HCT116 (cell line): ENCODE data around the gene CELF2. TPM values are rescaled to one million over a fixed set of nuclear protein-coding genes. Genes with fewer than 3 reads are reported as not detected.

ENCODE experiments used
- ATAC-seq: fragments of 200-7000 bp; cut with Tn5 transposase; 2 replicates; pipeline ENCODE4 v1.9.1; 2020; ENCODE audit warnings: mild to moderate bottlenecking, moderate library complexity
- BruUV-seq: library from RNA; stranded (reverse); fragments of 400-500 nt; replicated peaks from 2 replicates; lab custom pipeline; 2021; lab: Mats Ljungman, UMichigan
- CTCF ChIA-PET: fragments of 300-600 bp; sonication (Branson Sonifier 250); formaldehyde crosslinking; loops from one replicate; lab custom pipeline; 2021; ENCODE audit warnings: antibody characterized with exemption; lab: Charles Lee
- POLR2A ChIA-PET: fragments of 300-600, 350-600 bp; sonication (Branson Sonifier 250); formaldehyde crosslinking; loops from one replicate; lab custom pipeline; 2021; ENCODE audit warnings: antibody characterized with exemption; lab: Charles Lee
- RAD21 ChIA-PET, 2 experiments: fragments of 300-600 bp; sonication (Branson Sonifier 250); formaldehyde crosslinking; loops; one replicate each; lab custom pipeline; 2023; ENCODE audit warnings: low total read pairs in 2 of 2; ENCODE audit not compliant: uncharacterized antibody in 2 of 2, unreplicated experiment in 2 of 2, low non-redundant PET in 1 of 2; lab: Charles Lee
- DNase-seq: peaks from one replicate; pipeline ENCODE4 v3.0.0-alpha.2; 2010; ENCODE audit warnings: low read depth, low spot score
- H2AFZ ChIP-seq: fragments of 200-600 bp; shearing (Covaris generic), sonication (generic); 2 replicates; pipeline ENCODE4 v1.6.1; 2017; ENCODE audit warnings: low read depth, mixed run types, mixed read lengths, antibody characterized with exemption, low read length; ENCODE audit not compliant: poor library complexity, severe bottlenecking
- H3K27ac ChIP-seq: 2 replicates; pipeline ENCODE4 v1.5.1; 2012; ENCODE audit warnings: low read depth, low read length
- H3K27me3 ChIP-seq: fragments of 200-600 bp; sonication (generic); 2 replicates; pipeline ENCODE4 v1.6.1; 2016; ENCODE audit warnings: mixed run types, low read length, mixed read lengths; ENCODE audit not compliant: insufficient read depth
- H3K36me3 ChIP-seq, 2 experiments: fragments of 200-500 bp in 1 of 2; fragments of 200-600 bp in 1 of 2; sonication (Bioruptor generic) in 1 of 2; sonication (generic) in 1 of 2; 2 replicates each; pipeline versions ENCODE4 v1.5.1 to v1.6.1; 2014 to 2016; ENCODE audit warnings: low read length in 2 of 2, inconsistent platforms in 1 of 2, mixed read lengths in 1 of 2, mixed run types in 1 of 2; ENCODE audit not compliant: insufficient read depth in 2 of 2, control insufficient read depth in 1 of 2
- H3K4me1 ChIP-seq, 2 experiments: fragments of 200-600 bp in 1 of 2; sonication (generic) in 1 of 2; 2 replicates each; pipeline versions ENCODE4 v1.5.1 to v1.6.1; 2012 to 2017; ENCODE audit warnings: low read length in 2 of 2, inconsistent platforms in 1 of 2, mild to moderate bottlenecking in 1 of 2, mixed read lengths in 1 of 2, mixed run types in 1 of 2, moderate library complexity in 1 of 2; ENCODE audit not compliant: insufficient read depth in 2 of 2, control insufficient read depth in 1 of 2
- H3K4me2 ChIP-seq: fragments of 200-600 bp; sonication (generic); 2 replicates; pipeline ENCODE4 v1.6.1; 2017; ENCODE audit warnings: mixed run types, low read length, mixed read lengths
- H3K4me3 ChIP-seq, 2 experiments: fragments of 200-600 bp in 1 of 2; sonication (generic) in 1 of 2; replicated peaks in 1 of 2; 2 replicates each; pipeline ENCODE4 v1.5.1; 2011 to 2016; ENCODE audit warnings: low read length in 2 of 2, control low read depth in 1 of 2, low read depth in 1 of 2, mild to moderate bottlenecking in 1 of 2, mixed read lengths in 1 of 2, mixed run types in 1 of 2
- H3K79me2 ChIP-seq: fragments of 200-600 bp; sonication (generic); 2 replicates; pipeline ENCODE4 v1.6.1; 2017; ENCODE audit warnings: mild to moderate bottlenecking, mixed run types, low read length, moderate library complexity, mixed read lengths; ENCODE audit not compliant: insufficient read depth
- H3K9ac ChIP-seq: fragments of 200-600 bp; sonication (generic); 2 replicates; pipeline ENCODE4 v1.6.1; 2016; ENCODE audit warnings: low read length, mixed read lengths
- H3K9me2 ChIP-seq: fragments of 200-600 bp; sonication (generic), shearing (Covaris generic); 2 replicates; pipeline ENCODE4 v1.6.1; 2017; ENCODE audit warnings: mixed run types, mild to moderate bottlenecking, moderate library complexity; ENCODE audit not compliant: insufficient read depth
- H3K9me3 ChIP-seq, 2 experiments: fragments of 200-500 bp in 1 of 2; fragments of 200-600 bp in 1 of 2; sonication (Bioruptor generic) in 1 of 2; sonication (generic) in 1 of 2; 2 replicates each; pipeline ENCODE4 v1.6.1; 2014 to 2017; ENCODE audit warnings: low read length in 2 of 2, mixed read lengths in 2 of 2, inconsistent platforms in 1 of 2, low read depth in 1 of 2, mild to moderate bottlenecking in 1 of 2, mixed run types in 1 of 2, moderate library complexity in 1 of 2; ENCODE audit not compliant: control insufficient read depth in 1 of 2, insufficient read depth in 1 of 2
- H4K20me1 ChIP-seq: fragments of 200-600 bp; sonication (generic), shearing (Covaris generic); 2 replicates; pipeline ENCODE4 v1.6.1; 2017; ENCODE audit warnings: mixed run types, mild to moderate bottlenecking, moderate library complexity; ENCODE audit not compliant: insufficient read depth
- ATF3 ChIP-seq: IDR thresholded peaks from 2 replicates; pipeline ENCODE4 v1.6.1; 2012
- CEBPB ChIP-seq: IDR thresholded peaks from 2 replicates; pipeline ENCODE4 v1.6.1; 2012; ENCODE audit warnings: low read depth
- EGR1 ChIP-seq: IDR thresholded peaks from 2 replicates; pipeline ENCODE4 v1.6.1; 2012; ENCODE audit warnings: low read depth
- ELF1 ChIP-seq: IDR thresholded peaks from 2 replicates; pipeline ENCODE4 v1.6.1; 2012; ENCODE audit warnings: low read depth, borderline replicate concordance
- EZH2phosphoT487 ChIP-seq: fragments of 200-600 bp; IDR thresholded peaks from 2 replicates; pipeline ENCODE4 v1.6.1; 2018; ENCODE audit warnings: antibody characterized with exemption, borderline replicate concordance
- FOSL1 ChIP-seq: IDR thresholded peaks from 2 replicates; pipeline ENCODE4 v1.6.1; 2012; ENCODE audit warnings: low read depth
- POLR2A ChIP-seq: IDR thresholded peaks from 2 replicates; pipeline ENCODE4 v1.7.0; 2011; ENCODE audit warnings: borderline replicate concordance; ENCODE audit not compliant: insufficient read depth, insufficient read length; ENCODE audit errors: extremely low read depth
- SIN3A ChIP-seq: IDR thresholded peaks from 2 replicates; pipeline ENCODE4 v1.6.1; 2012; ENCODE audit warnings: low read depth
- SP1 ChIP-seq: IDR thresholded peaks from 2 replicates; pipeline ENCODE4 v1.6.1; 2012; ENCODE audit warnings: low read depth
- YY1 ChIP-seq: IDR thresholded peaks from 2 replicates; pipeline ENCODE4 v1.6.1; 2011; ENCODE audit warnings: low read length, low read depth, moderate library complexity, mild to moderate bottlenecking; ENCODE audit not compliant: insufficient replicate concordance; ENCODE audit errors: extremely low read depth
- ZFX ChIP-seq: fragments of 450-650 bp; IDR thresholded peaks from 2 replicates; pipeline ENCODE4 v1.6.1; 2017
- ZNF274 ChIP-seq: fragments of 200-500 bp; sonication (Bioruptor generic); IDR thresholded peaks from 2 replicates; pipeline ENCODE4 v1.6.1; 2014; ENCODE audit warnings: mild to moderate bottlenecking, low read depth, low read length, inconsistent platforms
- intact Hi-C: fragments of 100-400 bp; cut with micrococcal nuclease; formaldehyde crosslinking; loops from 2 replicates; pipeline ENCODE4 v1.10.0; 2022
- total RNA-seq: library from RNA; stranded (reverse); gene quantifications from one replicate; pipeline ENCODE4 v1.2.1, GENCODE V29; 2021; ENCODE audit not compliant: unreplicated experiment

CELF2 gene
- total RNA-seq, 1 experiment from 2014 or later: 0.66 TPM

DNA sequence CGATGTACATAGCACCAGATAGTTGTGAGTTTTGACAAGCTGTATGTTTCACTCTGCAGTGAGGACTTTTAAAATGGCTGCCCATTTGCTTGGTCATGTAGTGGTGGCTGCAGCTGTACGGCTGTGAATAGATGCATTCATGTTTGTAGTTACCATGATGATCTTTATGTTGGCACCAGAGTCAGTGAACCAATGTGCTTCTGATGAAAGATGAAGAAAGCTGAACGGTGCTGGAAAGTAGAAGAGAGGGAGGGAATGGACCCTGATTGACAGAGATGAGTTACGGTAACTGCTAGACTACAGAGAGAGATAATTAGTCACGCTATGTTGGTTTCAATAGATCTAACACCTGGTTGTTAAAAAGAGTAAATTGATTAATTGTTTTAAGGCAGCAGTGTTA lies 256.8 kb downstream of the CELF2 start:
- no peaks in the 10 kb centered on the region for H4K20me1 ChIP-seq
- peaks cover 8% of the 10 kb centered on the region; the same call in 1 of the 2 replicates for H3K27me3 ChIP-seq
- RAD21 ChIA-PET: no interaction called here
- no peak overlapping the region for H3K4me2 ChIP-seq
- CTCF ChIA-PET: no interaction called here
- no peak overlapping the region for H3K27ac ChIP-seq
- ATAC-seq (no peak), DNase-seq (no peak)
- no TSS peak for BruUV-seq
- intact Hi-C loops: no loop called here
- H3K79me2 ChIP-seq: no peaks in the 10 kb centered on the region
- no peak overlapping the region for H3K4me3 ChIP-seq
- no peak overlapping the region for H2AFZ ChIP-seq
- no peaks in the 10 kb centered on the region for H3K9me2 ChIP-seq
- no peaks in the 10 kb centered on the region for H3K36me3 ChIP-seq
- POLR2A ChIA-PET: no interaction called here
- no peak overlapping the region for H3K9ac ChIP-seq
- no peak for TF ChIP-seq ZFX
- TF ChIP-seq SIN3A: no peak
- TF ChIP-seq EZH2phosphoT487: no peak
- TF ChIP-seq CEBPB: no peak
- no peak for TF ChIP-seq ATF3
- TF ChIP-seq POLR2A: no peak
- TF ChIP-seq FOSL1: no peak
- TF ChIP-seq YY1: no peak
- no peak for TF ChIP-seq SP1
- TF ChIP-seq ZNF274: no peak
- no peak for TF ChIP-seq ELF1
- H3K4me1 ChIP-seq: 0 out of 4 replicates have a peak, but pooled peaks cover 0 to 4% of the 10 kb centered on the region in 2 experiments
- H3K9me3 ChIP-seq: no peaks in the 10 kb centered on the region

DNA sequence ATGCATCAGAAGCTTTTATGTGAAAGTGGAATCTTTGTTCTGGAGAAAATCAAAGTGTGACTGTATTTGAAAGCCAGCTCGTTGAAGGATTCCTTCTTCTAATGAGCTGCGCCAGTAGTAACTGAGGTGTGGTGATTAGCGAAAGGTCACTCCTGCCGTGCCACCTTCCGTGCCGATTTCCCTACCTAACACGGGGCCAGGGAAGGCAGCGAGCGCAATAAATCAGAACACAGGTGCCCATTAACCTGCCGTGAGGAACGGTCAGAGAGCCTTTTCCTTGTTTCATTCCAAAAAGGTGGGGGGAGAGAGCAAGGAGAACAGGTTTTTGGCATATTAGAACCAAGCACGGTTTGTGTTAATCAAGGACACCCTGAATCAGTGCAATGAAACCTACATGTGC lies 258.0 kb downstream of the CELF2 start:
- intact Hi-C loops: no loop called here
- POLR2A ChIA-PET: no interaction called here
- TF ChIP-seq YY1: no peak
- no peak for TF ChIP-seq ATF3
- TF ChIP-seq FOSL1: no peak
- TF ChIP-seq EGR1: no peak
- Histone ChIP-seq H3K9me3 (no peaks in the 10 kb centered on the region), H3K27ac (no peak overlapping the region), H3K9ac (no peak overlapping the region), H3K4me1 (no peaks in the 10 kb centered on the region), H3K4me2 (no peak overlapping the region), H2AFZ (no peak overlapping the region), H3K79me2 (no peaks in the 10 kb centered on the region), H3K4me3 (no peak overlapping the region), H3K9me2 (no peaks in the 10 kb centered on the region), H3K36me3 (no peaks in the 10 kb centered on the region), H4K20me1 (no peaks in the 10 kb centered on the region), H3K27me3 (peaks cover 8% of the 10 kb centered on the region; the same call in 1 of the 2 replicates)
- no peak for ATAC-seq
- DNase-seq: no peak
- RAD21 ChIA-PET: no interaction called here
- no TSS peak for BruUV-seq
- CTCF ChIA-PET: no interaction called here
